C4-2B (cell line): Measurements from ENCODE around the gene TJP3.

Experiments
- H3K27ac ChIP-seq: fragments of 450-650 bp; 2 replicates; pipeline ENCODE4 v1.5.1; 2017
- ZFX ChIP-seq: fragments of 450-650 bp; IDR thresholded peaks from 2 replicates; pipeline ENCODE4 v1.6.1; 2017
- TF ChIP-seq, protein P1 (sequence below): fragments of 450-650 bp; conservative IDR thresholded peaks from 2 replicates; pipeline ENCODE4 v1.5.1; 2017; ENCODE audit warnings: mild to moderate bottlenecking

Gene TJP3

DNA sequence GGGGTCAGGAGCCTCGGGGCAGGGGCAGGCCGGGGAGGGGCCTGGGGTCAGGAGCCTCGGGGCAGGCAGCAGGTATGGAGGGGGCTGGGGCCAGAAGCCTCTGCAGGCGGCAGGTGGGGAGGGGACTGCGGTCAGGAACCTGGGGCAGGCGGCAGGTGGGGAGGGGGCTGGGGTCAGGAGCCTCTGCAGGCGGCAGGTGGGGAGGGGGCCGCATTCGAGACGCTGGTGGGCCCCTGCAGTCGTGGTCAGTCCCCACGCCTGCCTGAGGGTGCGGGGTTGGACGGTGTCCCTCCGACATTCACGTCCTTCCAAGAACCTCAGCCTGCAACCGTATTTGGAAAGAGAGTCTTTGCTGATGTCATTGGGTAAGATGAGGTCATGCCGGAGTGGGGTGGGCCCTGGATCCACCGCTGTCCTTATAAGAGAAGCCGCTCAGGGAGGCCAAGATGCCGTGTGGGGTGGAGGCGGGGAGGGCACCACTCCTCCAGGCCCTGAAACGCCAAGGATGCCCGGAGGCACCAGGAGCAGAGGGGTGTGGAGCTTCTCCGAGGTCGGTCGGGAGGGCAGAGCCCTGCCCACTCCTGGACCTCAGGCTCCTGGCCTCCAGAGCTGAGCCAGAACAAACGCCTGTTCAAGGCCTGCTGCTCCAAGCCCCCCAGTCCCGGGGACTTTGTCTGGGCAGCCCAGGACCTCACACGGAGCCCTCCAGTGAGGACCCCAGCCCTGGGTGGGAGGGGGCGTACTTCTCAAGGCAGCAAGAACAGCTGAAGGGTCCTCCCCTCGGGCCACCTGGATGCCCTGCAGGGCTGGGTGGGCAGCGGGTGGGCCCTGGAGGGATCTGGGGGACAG is 38.0 kb upstream of the TJP3 start:
- no peak overlapping the region for H3K27ac ChIP-seq
- TF ChIP-seq, protein P1, sequence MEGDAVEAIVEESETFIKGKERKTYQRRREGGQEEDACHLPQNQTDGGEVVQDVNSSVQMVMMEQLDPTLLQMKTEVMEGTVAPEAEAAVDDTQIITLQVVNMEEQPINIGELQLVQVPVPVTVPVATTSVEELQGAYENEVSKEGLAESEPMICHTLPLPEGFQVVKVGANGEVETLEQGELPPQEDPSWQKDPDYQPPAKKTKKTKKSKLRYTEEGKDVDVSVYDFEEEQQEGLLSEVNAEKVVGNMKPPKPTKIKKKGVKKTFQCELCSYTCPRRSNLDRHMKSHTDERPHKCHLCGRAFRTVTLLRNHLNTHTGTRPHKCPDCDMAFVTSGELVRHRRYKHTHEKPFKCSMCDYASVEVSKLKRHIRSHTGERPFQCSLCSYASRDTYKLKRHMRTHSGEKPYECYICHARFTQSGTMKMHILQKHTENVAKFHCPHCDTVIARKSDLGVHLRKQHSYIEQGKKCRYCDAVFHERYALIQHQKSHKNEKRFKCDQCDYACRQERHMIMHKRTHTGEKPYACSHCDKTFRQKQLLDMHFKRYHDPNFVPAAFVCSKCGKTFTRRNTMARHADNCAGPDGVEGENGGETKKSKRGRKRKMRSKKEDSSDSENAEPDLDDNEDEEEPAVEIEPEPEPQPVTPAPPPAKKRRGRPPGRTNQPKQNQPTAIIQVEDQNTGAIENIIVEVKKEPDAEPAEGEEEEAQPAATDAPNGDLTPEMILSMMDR, result no peak
- no peak for TF ChIP-seq ZFX

DNA sequence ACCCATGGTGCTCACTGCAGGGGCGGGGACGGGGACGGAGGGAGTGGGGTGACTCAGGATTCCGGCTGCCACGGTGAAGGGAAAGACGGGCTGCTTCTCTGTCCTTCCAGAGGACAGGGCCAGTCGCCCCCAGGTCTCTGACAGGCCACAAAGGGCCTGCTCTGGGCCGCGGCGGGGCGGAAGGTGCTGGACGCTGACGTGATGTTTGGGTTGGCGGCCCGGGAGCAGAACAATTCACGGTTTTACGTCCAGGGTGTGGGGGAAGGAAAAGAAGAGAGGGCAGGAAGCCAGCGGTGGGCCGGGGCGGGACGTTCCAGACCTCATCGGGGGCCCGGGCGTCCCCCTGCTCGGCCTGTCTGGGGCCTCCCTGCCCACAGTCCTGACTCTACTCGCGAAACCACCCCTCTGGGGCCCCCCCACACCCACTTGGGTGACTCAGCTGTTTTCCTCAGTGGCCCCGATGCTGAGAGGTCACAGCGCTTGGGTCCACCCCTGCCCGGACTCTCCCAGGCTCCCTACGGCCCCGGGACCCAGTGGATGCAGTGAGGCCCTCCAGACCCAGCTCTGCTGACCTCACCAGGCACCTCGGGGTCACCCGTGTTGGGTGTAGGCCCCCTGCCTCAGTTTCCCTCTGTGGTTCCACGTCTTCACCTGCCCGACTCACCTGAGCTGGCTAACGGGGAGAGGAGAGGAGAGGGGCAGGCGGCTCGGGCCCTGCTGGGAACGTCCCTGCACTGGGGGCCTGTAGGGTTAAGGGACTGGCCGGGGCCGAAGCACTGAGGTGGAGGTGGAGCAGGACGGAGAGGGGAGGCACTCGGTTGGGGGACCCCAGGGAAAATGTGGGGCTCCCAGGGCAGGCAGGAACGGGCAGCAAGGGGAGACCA is 37.1 kb upstream of the TJP3 start:
- TF ChIP-seq, protein P1, result no peak
- no peak for TF ChIP-seq ZFX
- H3K27ac ChIP-seq, result no peak overlapping the region

DNA sequence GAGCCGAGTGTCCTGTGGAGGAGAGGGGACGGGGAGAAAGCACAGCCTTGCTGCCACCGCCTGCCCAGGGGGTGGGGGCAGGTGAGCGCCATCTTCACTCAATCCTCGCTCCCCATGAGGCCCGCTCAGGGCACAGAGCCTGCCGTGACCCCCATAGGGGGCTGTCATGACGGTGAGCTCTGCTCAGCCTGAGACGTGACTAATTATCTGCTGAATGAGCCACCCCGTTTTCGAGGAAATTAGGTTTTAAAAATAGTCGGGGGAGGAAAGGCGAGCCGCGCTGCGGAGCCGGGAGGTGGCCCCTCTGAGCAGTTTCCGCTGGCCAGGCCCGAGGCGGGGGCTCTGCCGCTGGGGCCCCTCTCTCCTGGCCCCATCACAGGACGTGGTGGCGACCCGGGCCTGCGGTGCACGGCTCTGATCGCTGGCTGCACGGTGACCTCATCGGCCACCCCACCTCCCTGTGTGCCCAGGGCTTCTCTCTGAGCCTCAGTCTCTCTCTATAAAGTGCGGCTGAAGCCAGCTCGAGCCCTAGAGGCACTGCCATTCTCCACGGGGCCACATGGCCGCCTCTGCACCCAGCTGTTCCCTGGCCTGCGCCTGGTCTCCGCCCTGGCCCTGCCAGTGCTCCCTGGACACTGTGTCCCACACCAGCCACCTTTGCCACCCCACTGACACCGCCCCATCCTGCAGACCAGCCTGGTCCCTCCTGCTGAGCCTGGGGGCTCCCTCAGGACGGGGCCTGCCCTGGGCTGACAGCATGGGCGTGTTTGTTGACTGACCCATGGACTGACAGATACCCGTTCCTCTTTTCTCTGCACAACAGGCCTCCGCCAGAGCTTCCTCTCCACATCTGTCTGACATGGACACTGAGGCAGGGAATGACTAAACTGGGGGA is 36.3 kb upstream of the TJP3 start:
- no peak overlapping the region for H3K27ac ChIP-seq
- TF ChIP-seq ZFX, result no peak
- TF ChIP-seq, protein P1, result no peak

DNA sequence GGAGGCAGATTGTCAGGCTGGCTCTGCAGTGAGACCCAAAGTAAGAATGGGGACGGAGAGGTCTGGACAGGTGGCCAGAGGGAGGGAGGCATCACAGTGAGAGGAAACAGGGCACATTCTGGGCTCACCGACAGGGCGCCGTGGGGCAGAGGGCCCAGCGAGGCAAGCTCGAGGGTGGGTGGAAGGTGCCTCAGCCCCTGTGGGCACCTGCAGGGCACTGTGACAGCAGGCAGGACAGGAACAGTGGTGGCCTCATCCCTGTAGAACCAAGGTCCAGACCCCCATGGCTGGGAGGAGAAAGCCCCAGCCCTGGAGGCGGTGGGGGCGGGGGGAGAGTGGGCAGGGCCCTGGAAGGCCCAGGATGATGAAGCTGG is 35.6 kb upstream of the TJP3 start:
- H3K27ac ChIP-seq, result no peak overlapping the region
- TF ChIP-seq, protein P1, result no peak
- TF ChIP-seq ZFX, result no peak

DNA sequence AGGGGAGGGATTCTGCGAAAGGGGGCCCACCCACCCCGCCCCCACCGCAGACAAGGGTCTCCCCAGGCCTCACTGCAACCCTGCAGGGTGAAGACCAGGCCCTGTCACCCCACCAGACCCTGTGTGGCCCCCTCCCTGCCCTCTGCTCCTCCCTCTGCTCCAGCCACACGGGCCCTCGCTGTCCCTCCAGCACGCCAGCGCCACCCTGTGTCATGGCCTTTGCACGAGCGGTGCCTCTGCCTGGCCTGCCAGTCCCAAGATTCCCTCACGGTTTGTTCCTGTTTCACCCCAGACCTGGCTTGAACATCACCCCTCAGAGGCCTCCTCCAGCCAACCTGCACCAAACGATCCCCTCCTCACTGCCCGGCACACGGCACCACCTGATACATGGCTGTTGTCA is 35.2 kb upstream of the TJP3 start:
- TF ChIP-seq, protein P1, result no peak
- TF ChIP-seq ZFX, result no peak
- no peak overlapping the region for H3K27ac ChIP-seq

DNA sequence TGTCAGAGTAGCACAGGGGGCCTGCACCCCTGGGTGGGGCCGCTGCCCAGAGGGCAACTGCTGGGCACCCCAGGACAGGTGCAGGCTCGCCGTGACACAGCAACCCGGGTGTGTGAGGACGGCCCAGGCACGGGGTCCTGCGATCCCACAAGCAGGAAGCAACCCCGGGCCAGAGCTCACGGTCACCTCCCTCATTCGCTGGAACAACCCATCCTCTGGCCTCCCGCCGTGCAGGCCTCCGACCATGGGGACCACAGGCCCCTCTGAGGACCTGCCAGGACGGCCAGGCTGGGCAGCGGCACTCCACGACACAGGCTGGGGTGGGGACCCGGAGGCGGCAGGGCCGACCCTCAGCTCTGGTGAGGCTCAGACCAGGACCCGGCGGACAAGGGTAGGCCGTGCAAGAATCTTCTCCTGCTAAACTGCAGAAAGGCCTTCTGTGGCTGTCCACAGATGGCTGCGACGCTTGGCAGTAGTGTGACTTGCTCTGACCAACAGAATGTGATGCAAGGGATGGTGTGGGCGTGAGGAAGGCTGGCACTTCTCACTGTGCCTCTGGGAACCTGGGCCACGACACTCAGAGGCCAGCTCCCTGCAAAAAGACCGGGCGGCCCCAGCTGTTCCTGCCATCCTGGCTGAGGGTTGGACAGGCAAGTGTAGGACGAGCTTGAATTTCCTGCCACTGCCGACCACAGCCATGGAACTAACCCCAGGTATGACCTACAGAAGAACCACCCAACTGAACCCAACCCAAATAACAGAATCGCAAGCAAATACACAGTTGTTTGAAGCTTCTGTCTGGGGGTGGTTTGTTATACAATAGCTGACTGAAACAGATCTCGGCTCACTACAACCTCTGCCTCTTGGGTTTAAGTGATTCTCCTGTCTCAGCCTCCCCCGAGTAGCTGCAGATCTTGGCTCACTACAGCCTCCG is 34.4 kb upstream of the TJP3 start:
- H3K27ac ChIP-seq, result no peak overlapping the region
- TF ChIP-seq, protein P1, result no peak
- no peak for TF ChIP-seq ZFX
